SIG-M5 treated with dmso at 0.1 percent for 504 hours (cell line): ENCODE measurements around the gene CES3.
"Not testable (repeated sequence)": the region's sequence is repeated elsewhere in the genome, so short reads cannot be mapped to it uniquely, and the experiment has no call there.

Experiments used
- DNase-seq: peaks from one replicate; lab custom pipeline; 2025; ENCODE audit not compliant: unreplicated experiment; lab: John Stamatoyannopoulos, UW

Gene CES3

GRCh38 chr16:66926171-66926947, 34.7 kb upstream of the CES3 start:
- DNase-seq: no peak

GRCh38 chr16:66926961-66927436, 34.1 kb upstream of the CES3 start:
- DNase-seq: no peak

GRCh38 chr16:66927918-66928649, 33.0 kb upstream of the CES3 start:
- no peak for DNase-seq

- DNase-seq: no peak
Observed at GRCh38 chr16:66928702-66929388, 32.2 kb upstream of the CES3 start.

GRCh38 chr16:66930189-66930588, 30.9 kb upstream of the CES3 start:
- DNase-seq: no peak

GRCh38 chr16:66931665-66932064, 29.4 kb upstream of the CES3 start:
- no peak for DNase-seq

GRCh38 chr16:66932076-66932475, 29.0 kb upstream of the CES3 start:
- no peak for DNase-seq

- DNase-seq: no peak
Observed at GRCh38 chr16:66933776-66934137, 27.3 kb upstream of the CES3 start.

GRCh38 chr16:66934138-66934838, 26.8 kb upstream of the CES3 start, which contains the start of gene CIAO2B:
CIAO2B (minus strand) TSS chr16:66934402; CDS start chr16:66934364, 38 bp downstream.
- DNase-seq: peak; percentile 72

GRCh38 chr16:66934839-66935313, 26.2 kb upstream of the CES3 start:
- not testable (repeated sequence) for DNase-seq

- DNase-seq: no peak
Observed at GRCh38 chr16:66935314-66936011, 25.6 kb upstream of the CES3 start, which contains the start of gene CES2. CES2 (plus strand) TSS chr16:66935516; CDS start chr16:66935636, 120 bp downstream.

- no peak for DNase-seq
Observed at GRCh38 chr16:66936462-66936861, 24.6 kb upstream of the CES3 start.

- DNase-seq: no peak
Observed at GRCh38 chr16:66936889-66937554, 24.0 kb upstream of the CES3 start.

- no peak for DNase-seq
Observed at GRCh38 chr16:66937725-66938337, 23.2 kb upstream of the CES3 start.

GRCh38 chr16:66939366-66939765, 21.7 kb upstream of the CES3 start:
- DNase-seq: no peak

- DNase-seq: no peak
Observed at GRCh38 chr16:66940236-66940635, 20.8 kb upstream of the CES3 start.

GRCh38 chr16:66942981-66943380, 18.1 kb upstream of the CES3 start:
- DNase-seq: no peak

GRCh38 chr16:66943426-66944053, 17.5 kb upstream of the CES3 start:
- DNase-seq: no peak

- no peak for DNase-seq
Observed at GRCh38 chr16:66944054-66944441, 17.0 kb upstream of the CES3 start.
